Measurements from ENCODE around the gene TNFSF8.

TNFSF8 gene

GRCh38 chr9:114902786-114903524, 27.4 kb downstream of the TNFSF8 start:
- DNase-seq = no peak

- DNase-seq = no peak
Observed at GRCh38 chr9:114900942-114901802, 29.2 kb downstream of the TNFSF8 start.

DNA sequence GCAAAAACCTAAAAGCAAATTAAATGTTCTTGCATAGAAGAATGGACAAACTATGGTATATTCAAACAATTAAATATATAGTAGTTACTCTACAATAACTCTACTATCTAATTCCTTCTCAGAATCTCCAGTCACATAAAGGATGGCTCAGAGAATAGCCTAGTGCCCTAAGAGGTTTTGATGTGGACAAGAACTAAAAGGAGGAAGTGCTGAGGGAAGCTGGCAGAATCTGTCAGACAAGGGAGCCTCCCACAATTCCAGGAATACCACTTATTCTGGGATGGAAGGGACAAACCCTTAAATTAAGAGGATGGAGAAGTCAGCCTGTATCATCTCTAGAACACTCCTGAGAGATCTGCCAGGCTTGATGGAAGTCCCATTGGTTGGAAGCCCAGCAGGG, 30.4 kb downstream of the TNFSF8 start:
- DNase-seq = no peak

- no peak for DNase-seq
Observed at GRCh38 chr9:114899461-114899860, 30.9 kb downstream of the TNFSF8 start.

DNA sequence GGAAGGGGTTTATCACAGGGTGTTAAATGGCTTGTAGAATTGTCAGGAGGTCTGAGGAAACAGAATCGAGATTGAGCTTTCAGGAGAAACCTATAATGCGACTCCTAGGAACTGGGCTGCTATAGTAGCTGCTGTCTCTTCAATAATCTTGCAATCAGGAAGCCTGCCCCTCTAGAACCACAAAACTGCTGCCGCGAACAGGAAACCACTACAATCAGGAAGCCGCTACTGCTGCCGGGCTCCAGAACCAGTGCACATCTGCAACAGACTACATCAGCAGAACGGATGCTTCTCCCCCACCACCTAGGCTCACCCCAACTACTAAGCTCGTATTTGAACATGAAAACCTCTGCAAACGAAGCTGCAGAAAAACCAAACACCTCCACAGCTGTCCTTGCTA, 31.6 kb downstream of the TNFSF8 start:
- no peak for DNase-seq

DNA sequence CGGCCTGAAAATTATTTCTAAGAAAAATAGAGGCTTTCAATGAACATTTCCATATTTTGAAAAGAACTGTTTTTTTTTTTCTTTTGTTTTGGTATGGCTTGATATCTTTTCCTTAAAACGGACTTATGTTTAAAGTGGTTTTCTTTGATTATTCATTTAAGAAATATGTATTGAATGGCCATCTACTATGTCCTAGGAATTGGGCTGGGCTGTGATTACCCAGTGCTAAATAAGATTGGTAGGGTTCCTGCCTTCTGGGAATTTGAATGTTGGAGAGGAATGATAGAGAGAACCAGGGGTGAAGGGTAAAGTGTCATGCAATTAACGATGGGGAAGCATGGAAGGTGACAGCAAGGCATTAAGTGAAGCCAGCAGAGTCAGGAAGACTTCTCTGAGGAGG, 33.2 kb downstream of the TNFSF8 start:
- DNase-seq = no peak

GRCh38 chr9:114896344-114896743, 34.0 kb downstream of the TNFSF8 start:
- DNase-seq = no peak

DNA sequence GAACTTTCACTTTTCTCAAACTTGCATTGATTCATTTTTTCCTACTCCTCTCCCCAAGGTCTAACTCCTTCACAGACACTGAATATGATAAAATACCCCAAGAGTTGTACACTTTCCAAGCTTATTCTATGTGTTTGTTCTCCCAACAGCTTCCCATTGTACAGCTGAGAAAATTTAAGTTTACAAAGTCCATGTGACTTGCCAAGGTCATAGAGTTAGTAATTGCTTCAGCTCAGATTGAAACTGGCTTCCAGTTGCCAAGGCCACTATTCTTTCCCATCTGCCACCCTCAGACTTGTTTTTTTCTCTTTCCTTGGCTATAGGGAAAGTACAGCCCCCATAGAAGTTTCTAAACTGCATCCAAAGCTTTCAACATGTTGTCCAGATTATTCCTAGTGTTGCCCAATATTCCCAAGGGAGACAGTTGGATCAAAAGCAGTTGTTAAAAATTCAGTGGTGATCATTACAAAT, 34.8 kb downstream of the TNFSF8 start:
- no peak for DNase-seq

DNA sequence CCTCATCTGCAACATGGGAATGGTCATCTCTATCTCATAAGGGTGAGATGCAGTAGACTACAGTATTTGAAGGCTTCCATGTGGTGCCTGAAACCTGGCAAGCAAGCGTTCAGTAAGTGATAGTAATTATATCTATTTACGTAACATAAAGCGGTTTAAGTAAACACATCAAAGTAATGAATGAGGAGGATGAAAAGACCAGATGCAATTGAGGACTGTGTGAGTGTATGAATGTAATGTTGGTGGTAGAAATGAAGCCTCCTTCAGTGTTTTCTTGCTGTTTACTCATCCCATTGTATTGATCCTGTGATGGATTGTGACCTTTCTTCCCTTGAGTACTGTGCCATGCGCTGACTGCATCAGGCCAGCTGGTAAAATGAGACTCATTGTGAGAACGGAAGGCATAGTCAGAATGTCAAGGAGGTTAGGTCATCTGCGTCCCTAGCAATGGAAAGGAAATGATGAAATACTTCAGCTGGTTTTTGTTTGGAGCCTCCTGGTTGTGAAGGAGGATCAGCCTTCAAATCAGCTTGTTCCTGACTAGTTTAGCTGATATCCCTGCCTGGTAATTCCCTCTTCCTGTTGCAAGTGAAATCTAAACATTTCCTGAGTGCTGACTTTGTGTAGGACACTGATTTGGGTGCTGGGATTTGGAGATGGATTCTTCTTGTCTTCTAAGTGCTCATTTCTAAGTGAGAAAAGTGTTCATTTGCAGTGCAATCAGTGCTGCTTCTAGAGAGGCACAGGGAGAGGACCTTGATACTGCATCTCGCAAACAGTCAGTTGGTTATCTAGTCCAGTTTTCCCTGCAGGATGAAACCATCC, 35.6 kb downstream of the TNFSF8 start:
- DNase-seq = no peak

DNA sequence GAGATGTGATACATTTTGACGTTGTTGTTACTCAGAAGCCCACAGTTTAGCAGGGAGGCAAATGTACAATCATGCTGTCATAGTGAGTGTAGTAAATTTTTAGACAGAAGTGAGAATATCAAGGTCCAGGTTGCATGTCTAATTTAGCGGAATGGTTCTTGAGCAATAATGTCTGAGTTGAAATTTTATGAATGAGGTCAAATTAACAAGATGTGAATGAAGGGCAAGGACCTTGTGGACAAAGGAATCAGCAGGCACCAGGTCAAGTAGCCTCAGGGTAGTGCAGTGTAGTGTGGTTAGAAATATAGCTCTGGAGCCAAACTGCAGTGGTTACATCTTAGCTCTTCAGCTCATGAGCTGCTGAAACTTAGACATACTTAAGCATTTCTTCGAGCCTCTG, 36.2 kb downstream of the TNFSF8 start:
- no peak for DNase-seq

DNA sequence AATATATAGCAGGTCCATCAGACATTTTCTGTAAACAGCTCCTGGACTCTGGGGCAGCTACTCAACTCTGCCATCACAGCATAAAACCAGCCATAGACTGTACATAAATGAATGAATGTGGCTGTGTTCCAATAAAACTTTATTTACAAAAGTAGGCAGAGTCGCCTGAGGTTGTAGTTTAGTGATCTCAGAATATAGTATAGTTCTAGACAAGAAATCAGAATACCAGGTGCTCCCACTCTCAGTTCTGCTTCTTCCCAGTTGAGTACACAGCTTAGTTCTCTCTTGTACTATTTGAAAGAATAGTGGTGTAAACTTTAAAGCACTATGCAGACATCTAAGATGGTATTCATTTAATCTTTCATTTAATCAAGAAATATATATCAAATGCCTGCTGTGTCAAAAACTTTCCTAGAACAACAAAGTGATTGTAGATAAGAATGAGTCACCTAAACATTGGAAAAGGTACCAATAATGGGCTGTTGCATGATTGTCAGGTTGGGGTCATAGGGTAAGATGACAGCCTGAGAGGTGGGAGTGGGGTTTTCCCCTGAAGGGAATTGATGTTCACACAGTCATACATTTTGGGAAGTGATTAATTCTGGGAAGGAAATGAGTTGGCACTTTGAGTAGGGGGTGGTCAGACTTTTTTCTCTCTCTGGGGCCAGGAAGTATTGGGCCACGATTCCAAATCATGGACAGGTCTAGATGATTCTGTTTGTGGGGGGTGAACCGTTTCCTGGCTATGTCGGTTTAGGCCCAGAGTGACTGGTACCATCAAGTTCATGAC, 37.0 kb downstream of the TNFSF8 start:
- DNase-seq = no peak

DNA sequence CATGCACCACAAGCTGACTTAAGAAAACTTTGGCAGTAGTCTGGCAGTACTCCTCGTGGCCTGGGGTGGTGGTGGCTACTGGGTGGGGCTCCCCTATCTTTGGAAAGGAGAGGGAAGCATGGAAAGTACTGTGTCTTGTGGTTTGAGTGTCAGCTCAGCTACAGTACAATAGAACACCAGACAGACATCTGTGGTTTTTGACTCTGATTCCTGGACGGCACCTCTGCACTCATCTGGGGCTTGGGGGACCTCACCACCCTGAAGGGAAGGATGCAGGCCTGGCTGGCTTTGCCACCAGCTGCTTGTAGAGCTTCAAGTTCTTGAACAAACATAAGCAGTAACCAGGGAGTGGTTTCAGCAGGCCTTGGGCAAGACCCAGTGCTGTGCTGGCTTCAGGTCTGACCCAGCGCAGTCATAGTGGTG, 40.6 kb downstream of the TNFSF8 start:
- no peak for DNase-seq

DNA sequence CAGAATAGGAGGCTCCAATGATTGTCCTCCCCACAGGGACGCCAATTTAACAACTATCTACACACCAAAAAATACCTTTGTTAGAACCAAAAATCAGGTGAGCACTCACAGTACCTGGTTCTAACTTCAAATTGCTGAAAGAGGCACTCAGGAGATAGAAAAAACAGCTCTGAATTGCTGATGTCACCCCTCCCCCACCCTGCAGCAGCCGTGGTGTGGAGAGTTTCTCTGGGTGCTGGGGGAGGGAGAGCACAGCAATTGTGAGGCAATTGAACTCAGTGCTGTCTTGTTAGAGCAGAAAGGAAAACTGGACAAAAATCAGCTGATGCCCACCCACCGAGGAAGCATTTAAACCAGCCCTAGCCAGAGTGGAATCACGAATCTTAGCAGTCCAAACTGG, 41.8 kb downstream of the TNFSF8 start:
- no peak for DNase-seq

DNA sequence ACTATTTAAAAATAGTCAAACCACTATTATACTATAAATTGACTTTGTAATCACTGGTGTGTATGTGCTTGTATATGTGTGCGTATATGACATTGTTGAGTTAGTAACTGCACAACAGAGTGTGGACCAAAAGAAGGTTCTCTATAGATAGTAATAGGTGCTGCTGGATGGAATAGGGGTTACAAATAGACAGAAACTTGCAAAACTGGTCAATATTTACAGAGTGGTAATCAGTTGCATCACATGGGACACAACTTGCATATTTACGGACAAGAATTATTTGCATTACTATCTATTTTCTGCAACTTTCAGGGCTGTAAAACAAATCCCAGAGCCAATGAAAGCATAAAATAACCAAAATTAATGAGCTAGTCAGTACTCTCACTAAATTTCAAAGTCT, 42.4 kb downstream of the TNFSF8 start:
- DNase-seq = no peak

DNA sequence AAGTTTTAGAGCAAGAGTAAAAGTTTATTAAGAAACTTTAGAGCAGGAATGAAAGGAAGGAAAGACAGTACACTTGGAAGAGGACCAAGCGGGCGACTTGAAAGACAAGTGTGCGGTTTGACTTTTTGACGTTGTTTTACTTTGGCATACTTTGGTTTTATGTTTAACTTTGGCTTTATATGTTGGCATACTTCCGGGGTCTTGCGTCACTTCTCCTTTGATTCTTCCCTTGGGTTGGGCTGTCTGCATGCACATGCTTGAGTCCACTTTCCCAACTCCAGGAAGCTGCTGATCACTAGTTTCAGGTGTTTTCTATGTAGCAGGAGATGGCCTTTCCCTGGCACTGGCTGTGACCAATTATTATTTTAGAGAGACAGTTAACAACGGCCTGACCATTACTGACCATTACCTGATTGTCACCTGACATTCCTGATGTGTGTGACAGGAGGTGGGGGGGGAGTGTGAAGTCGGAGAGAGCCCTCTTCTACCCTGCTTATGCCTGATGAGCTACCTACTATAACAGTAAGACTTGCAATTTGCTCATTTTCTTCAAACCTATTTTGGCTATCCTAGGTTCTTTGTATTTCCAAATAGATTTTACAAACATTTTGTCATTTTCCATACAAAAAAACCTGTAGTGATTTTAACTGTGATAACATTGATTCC, 45.5 kb downstream of the TNFSF8 start:
- no peak for DNase-seq

GRCh38 chr9:114883709-114884108, 46.7 kb downstream of the TNFSF8 start:
- no peak for DNase-seq

DNA sequence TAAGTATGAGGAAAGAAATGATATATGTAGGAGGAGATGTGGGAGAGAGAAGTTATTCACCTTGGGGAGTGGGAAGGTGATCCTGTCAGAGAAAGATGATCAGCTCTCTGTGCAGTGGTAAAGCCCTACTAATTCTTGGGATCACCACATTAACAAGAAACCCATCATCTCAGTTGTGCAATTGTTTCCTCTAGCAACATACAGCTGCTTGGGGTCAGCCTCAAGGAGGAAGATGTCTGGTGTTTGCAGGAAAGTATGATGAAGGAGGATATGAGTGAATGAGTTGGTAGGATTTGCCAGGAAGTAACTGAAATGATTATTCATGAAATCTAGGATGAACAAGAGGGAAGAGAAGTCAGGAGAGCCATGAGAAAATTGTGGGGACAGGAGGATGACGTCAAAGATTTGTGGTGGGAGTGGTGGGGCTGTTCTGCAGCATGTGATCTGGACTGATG, 50.1 kb downstream of the TNFSF8 start:
- no peak for DNase-seq

- DNase-seq = no peak
Observed at GRCh38 chr9:114878879-114879564, 51.4 kb downstream of the TNFSF8 start.

DNA sequence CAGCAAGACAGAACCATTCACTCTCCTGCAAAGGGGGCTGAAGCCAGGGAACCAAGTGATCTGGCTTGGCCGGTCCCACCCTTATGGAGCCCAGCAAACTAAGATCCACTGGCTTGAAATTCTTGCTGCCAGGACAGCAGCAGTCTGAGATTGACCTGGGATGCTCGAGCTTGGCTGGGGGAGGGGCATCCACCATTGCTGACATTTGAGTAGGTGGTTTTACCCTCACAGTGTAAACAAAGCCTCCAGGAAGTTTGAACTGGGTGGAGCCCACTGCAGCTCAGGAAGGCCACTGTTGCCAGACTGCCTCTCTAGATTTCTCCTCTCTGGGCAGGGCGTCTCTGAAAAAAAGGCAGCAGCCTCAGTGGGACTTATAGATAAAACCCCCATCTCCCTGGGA, 60.5 kb downstream of the TNFSF8 start:
- DNase-seq = no peak

- no peak for DNase-seq
Observed at GRCh38 chr9:114869378-114869777, 61.0 kb downstream of the TNFSF8 start.

- no peak for DNase-seq
Observed at GRCh38 chr9:114867327-114867726, 63.1 kb downstream of the TNFSF8 start.
